NCI-H446 (cell line): ENCODE results near the gene OR2S2.
"Not testable (repeated sequence)": the region's sequence is repeated elsewhere in the genome, so short reads cannot be mapped to it uniquely, and the experiment has no call there.

Experiments used
- DNase-seq, 2 experiments: peaks; one replicate each; lab custom pipeline; 2025; lab: John Stamatoyannopoulos, UW

The OR2S2 gene

DNA sequence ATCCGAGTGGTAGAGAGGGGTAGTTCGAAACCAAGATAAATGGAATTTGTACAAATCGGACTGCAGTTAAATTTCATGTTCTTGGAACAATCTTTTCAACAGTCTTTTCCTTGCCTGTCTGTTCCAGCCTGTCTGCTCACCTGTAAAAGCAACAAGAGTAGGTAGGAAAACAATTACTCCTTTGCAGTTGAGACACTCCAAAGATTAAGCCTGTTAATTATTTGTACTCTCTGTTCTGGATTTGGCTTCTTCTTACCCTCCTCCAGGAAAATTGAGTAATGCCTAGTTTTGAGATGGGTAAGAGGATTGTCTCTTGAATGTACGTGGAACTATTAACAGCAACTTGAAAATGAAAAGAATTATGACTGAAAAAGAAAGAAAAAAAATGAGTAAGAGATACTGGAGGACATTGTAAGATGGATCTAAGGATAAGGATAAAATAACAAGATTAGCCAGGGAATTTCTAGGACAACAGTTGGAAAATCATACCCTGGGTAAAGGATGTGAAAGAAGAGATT lies 24.3 kb downstream of the OR2S2 start:
- no peak for DNase-seq

DNA sequence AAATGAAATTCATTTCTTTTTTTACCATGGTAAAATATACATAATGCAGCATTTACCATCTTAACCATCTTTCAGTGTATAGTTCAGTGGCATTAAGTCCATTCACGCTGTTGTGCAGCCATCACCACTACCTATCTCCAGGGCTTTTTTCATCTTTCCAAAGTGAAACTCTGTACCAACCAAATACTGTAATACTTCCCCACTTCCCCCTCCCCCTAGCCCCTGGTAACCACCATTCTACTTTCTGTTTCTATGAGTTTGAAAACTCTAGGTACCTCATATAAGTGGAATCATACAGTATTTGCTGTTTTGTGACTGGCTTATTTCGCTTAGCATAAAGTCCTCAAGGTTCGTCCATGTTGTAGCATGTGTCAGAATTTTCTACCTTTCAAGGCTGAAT lies 25.2 kb downstream of the OR2S2 start:
- DNase-seq: no peak

DNA sequence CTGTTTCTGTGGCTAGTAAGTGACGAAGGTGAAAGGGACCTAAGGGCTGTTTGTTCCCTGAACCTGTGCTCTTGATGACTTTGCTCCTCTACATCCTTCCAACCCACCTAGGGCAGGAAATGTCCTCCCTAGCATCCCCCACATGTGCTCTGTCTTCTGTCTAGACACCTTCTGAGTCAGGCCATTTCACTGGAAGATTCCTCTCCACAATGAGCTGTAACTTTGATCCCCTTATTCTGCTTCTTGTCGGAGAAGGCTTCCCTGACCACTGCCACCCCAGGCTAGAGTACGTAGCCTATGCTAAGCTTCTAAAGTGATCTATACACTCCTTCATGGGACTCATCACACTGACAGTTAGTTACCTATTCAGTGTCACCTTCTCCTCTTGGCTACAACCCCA lies 27.0 kb downstream of the OR2S2 start:
- no peak for DNase-seq

DNA sequence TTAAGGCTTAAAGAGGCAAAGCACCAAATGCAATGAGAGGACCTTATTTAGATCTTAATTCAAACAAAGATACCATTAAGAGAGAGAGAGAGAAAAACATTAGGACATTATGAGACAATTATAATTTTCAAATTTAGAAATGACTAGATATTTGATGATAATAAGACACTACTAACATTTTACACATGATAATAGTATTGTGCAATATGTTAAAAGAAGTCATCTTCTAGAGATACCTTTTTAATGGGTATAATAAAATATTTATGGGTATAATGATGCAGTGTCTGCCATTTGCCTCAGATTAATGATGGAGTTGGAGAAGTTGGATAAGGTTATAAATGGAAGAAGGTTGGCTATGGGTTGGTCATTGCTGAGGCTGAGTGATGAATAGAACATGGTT lies 27.4 kb downstream of the OR2S2 start:
- no peak for DNase-seq

DNA sequence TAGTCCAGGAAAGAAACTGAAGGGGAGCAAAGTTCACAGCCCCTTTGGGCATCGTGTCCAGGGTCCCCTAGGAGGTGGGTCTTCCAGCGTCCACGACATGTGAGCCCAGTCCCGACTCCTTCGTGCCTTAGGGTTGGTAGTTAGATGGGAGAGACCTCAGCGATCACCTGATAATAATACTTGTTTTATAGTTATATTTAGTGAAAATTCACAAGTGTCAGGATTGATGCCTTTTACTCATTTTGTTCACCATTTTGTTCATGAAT lies 28.6 kb downstream of the OR2S2 start:
- DNase-seq: no peak

DNA sequence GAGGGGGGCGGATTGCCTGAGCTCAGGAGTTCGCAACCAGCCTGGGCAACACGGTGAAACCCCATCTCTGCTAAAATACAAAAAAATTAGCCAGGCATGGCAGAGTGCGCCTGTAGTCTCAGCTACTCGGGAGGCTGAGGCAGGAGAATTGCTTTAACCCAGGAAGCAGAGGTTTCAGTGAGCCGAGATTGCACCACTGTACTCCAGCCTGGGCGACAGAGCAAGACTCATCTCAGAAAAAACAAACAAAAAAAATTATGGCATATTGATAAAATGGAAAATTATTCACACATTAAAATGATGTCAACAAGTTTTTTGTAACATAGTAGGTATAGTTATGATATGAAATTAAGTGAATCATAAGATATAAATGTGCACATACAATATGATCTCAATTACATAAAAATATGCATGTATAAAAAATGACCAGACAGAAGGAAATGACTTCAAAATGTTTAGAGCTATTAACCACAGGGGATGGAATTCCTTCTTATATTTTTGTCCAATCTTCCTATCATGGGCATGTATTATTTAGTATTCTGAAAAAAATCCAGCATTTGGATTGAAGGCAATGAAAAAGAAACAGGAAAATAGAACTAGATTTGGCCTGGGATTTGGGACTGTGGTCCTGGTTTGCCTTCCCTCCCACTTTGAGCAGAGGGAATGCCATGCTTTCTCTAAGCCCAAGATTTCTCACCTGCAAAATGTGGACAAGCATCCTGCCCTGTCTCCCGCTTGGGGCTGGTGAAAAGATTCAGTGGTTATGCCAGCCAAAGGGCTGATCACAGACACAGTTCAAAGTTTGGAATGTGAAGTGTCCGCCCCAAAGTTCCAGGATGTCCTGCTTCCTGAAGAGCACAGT lies 29.1 kb downstream of the OR2S2 start:
- no peak for DNase-seq

DNA sequence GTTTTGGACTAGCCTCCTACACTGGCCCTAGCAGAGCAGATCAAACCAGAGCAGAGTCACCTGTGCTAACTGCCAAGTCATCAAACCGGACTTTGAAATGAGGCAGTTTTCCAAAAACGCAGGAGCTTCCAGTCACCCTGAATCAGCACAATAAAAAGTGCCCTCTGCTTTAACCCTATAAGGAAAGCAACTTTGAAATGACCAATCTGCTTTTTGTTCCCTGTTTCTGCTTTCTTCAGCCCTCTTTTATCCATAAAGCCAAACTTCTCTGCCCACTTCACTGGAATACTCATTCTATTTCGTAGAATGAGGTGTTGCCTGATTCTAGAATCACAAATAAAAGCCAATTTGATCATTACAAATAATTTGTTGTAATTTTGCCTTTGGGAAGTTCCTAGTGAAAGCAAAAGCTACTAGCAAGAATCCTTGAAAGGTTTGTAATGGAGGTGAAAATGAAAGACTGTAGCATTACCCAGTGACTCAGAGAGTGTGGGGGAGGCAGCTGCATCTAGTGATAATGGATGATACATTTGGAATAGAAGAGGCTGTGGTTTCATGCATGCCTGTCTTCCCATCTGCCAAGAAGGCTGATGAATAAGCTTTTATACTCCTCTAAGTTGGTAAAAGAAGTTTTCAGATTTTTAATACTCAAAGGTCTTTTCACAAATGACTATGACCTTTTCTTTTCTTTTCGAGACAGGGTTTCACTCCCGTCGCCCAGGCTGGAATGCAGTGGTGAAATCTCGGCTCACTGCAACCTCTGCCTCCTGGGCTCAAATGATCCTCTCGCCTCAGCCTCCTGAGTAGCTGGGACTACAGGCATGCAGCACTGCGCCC lies 33.8 kb downstream of the OR2S2 start:
- peak in 1 of 2 experiments; percentile 26 for DNase-seq

DNA sequence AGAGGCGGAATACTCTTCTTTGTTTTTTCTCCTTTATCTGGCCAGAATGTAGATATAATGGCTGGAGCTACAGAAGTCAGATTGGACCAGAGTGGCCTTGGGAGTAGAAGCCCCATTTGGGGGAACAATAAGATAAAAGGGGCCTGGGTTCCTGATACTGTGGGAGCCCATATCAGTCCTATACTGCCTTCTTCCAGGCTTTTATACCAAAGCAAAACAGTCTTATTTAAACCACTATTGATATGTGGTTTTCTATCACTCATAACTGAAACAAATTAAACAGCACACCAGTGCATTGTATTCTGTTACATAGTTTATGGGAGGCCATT lies 34.4 kb downstream of the OR2S2 start:
- no peak for DNase-seq

DNA sequence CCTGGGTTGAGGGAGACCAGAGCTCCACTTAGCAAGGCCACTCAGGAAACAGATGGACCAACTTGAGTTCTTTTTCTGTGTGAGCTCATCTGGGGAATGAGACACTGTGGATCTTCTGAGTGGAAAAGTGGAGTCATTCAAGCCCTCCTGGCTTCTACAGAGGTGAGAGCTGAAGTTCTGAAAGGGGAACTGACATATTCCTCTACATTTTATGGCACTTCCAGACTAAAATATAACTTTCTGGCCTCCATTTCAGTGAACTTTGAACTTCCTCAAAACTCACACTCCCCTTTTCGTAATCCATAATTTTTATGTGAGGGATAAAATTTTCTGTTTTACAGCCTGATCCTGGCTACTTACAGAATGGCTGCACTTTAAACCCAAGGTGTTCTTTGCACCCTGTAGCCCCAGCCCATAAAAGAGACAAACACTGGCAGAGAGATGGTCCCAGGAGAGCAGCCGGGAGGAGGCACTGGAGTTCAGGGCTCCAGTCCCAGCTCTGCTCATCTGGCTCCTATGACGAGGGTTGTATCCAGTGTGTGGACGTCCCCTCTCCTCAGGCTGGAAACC lies 37.8 kb downstream of the OR2S2 start:
- DNase-seq: peak in 1 of 2 experiments; percentile 8

DNA sequence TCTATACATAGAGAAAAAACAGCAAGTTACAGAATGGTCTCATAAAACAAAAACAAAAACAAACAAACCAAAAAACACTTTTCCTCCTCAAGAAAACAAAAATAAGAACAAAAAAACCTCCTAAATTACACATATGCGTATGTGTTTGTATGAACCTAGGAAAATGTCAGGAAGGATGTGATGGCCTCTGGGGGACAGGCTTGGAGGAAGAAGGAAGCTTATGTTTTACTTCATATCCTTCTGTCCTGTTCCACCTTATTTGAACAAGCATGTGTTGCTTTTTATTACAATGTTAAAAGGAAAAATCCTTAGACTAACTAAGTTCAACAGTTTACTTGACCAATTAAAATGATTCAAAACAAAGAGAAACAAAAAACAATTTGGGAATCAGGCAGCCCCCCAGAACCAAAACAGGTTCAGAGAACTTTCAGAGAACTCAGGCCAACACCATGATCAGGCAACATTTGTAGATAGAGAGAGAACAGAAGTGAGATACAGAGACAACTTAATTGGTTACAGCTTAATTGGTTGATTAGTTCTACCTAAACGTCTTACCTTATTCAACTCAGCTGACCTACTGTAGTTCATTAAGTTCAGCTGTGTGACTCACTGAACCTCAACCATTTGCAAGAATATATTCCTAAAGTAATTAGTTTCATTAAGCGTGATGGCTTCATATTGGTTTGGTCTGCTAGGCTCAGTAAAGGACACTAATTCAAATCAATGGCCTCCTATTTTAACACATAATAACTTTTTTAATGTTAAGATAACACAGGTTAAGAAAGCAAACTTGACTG lies 38.5 kb downstream of the OR2S2 start:
- DNase-seq: no peak

DNA sequence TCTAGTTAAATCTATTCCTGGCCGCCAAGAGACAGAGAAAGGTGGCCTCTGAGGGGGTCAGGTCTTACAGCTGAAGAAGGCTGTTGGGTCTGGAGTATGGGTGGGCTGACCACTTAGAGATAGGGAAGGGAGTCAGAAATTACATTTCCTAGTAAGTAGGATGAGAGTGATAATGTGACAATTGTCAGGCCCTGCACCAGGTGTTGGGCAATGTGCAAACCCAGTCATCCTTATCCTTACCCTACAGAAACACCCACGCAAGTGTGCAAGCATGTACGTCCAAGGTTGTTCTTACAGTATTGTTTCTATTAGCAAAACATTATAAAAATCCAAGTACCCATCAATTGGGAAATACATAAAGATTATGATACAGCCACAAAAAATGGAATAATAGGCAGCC lies 39.2 kb downstream of the OR2S2 start:
- DNase-seq: no peak

DNA sequence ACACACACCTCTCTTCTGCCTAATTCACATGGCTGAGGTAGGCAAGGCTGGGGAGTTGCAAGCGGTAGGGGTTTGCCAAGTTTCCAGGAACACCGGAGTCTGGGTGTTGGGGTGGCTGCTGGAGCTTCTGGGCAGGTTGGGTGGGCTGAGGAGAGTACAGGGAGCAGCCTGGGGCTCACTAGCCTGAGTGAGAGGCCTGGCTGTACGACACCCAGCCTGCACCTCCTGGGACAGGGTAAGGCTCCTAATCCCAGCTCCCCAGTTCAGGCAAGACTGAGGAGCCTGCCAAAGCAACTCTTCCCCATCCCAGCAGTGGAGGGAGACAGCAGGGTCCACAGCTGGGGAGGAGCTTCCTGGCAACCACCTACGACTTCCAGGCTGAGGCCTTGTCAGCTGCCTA lies 40.7 kb downstream of the OR2S2 start:
- DNase-seq: peak in 1 of 2 experiments; percentile 22

DNA sequence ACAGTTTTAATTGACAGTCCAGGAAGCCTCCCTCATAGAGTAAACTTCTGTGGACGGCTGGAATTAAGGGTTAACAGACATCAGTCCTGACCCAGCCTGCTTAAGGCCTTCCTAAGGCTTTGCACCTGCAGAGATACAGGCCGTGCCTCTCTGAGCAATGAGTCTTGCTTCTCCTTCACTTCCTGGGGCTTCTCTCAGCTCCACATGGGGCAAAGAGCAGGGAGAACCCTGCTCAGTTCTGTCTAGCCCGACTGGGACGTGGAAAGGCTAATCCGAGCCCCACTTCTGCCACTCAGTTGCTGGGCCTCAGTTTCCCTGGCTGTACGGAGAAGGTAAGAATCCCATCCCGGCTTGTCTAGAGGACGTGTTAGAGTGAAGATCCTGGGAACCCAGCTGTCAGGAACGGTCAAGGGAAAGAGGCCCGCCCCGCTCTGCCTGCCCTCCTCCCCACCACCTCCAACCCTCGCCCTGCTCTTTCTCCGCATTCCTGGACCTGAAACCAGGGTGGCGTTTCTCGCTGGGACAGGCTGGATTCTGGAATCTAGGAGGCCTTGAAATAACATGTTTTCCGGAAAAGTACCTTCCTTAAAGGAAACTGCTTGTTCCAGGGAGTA lies 42.2 kb downstream of the OR2S2 start:
- no peak for DNase-seq

DNA sequence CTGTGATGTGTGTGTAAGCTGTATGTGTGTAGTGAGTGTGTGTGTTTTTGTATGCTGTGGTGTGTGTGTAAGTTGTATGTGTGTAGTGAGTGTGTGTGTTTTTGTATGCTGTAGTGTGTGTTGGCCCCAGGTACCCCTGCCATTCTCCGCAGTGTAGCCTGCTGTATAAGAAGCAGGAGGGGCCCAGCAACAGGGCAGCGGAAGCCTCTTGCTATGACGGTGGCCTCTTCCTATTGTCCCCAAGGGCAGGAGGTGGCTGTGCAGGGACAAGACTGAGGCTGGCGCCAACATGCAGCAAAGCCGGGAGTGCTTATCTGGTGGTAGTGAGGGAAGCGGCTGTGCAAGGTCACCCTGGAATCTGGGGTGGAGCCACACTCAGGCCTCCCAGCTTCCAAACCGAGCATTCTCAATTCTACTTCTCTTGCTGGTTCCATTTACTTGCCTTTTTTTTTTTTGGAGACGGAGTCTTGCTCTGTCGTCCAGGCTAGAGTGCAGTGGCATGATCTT lies 43.6 kb downstream of the OR2S2 start:
- no peak for DNase-seq

DNA sequence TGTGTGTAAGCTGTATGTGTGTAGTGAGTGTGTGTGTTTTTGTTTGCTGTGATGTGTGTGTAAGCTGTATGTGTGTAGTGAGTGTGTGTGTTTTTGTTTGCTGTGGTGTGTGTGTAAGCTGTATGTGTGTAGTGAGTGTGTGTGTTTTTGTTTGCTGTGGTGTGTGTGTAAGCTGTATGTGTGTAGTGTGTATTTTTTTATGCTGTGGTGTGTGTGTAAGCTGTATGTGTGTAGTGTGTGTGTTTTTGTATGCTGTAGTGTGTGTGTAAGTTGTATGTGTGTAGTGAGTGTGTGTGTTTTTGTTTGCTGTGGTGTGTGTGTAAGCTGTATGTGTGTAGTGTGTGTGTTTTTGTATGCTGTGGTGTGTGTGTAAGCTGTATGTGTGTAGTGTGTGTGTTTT lies 44.5 kb downstream of the OR2S2 start:
- DNase-seq: not testable (repeated sequence)

DNA sequence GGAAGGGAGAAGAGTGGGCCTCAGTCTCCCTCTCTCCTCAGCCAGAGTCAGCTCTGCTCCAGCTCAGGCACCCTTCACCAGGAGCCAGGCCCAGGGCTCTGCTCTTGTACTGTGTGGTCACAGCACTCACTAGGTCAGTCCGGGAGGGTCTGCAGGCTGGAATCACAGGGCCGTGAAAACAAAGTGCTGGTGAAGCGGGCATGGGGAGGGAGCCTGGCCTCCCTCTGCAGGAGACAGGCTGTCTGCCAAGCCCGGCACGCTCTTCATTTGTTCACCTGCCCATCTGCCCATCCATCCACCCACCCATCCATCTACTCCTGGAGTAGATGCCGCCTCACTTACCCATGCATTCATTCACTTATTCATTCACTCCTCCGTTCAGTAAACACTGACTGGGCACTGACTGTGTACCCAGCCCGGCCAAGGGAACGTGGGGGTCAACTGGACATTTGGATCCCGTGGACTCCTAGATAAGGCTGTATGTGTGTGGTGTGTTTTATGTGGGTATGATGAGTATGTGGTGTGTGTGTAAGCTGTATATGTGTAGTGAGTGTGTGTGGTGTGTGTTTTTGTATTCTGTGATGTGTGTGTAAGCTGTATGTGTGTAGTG lies 45.1 kb downstream of the OR2S2 start:
- DNase-seq: no peak

DNA sequence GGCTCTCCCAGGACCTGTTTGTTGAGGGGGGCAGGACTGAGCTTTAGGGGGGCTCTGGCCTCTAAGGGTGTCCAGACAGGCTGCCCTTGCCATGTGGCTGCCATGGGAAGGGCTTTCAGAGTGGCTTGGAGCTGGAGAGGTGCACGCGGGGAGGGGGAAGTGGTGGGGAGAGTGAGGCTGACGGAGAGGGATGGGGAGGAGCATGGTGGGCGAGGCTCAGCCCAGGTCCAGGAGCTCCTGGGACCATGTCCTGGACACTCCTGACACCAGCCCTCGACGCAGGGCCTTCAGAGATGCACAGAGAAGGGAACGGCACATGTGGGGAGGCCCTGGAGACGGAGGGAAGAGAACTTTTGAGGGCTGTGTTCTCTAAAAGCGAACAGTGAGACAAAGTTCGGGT lies 46.3 kb downstream of the OR2S2 start:
- DNase-seq: peak in 1 of 2 experiments; percentile 9

DNA sequence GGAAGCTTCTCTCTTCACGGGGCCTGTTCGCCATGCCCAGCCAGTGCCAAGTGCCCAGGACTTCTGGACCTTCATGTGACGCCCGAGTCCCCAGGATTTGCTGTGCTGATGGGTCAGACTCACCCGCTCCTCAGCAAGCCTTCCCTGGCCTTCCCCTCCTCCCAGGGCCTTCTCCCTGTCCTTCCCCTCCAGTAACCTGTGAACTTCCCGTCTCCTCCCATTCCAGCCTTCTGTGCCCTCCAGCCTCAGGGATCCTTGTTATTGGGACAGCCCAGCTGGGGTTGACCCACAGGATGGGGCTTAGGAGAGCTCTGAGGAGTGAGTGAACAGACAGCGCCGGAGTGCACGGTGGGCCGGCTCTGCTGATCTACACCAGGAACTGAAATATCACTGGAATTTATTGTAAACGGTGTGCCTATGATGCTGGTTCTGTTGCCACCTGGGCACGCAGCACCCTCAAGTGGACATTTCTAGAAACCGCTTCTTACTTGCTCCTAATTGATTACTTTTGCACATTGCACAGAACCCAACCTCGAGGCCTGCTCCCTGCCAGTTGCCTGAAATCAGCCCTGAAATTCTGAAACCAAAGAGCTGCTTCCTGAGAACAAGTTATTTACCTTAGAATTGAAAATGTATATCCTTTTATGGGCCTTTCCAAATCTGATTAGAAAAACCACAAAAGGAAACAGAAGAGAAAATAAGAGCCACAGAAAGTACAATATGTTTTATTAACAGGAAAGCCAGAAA lies 47.2 kb downstream of the OR2S2 start:
- DNase-seq: peak; percentile 37 to 80

DNA sequence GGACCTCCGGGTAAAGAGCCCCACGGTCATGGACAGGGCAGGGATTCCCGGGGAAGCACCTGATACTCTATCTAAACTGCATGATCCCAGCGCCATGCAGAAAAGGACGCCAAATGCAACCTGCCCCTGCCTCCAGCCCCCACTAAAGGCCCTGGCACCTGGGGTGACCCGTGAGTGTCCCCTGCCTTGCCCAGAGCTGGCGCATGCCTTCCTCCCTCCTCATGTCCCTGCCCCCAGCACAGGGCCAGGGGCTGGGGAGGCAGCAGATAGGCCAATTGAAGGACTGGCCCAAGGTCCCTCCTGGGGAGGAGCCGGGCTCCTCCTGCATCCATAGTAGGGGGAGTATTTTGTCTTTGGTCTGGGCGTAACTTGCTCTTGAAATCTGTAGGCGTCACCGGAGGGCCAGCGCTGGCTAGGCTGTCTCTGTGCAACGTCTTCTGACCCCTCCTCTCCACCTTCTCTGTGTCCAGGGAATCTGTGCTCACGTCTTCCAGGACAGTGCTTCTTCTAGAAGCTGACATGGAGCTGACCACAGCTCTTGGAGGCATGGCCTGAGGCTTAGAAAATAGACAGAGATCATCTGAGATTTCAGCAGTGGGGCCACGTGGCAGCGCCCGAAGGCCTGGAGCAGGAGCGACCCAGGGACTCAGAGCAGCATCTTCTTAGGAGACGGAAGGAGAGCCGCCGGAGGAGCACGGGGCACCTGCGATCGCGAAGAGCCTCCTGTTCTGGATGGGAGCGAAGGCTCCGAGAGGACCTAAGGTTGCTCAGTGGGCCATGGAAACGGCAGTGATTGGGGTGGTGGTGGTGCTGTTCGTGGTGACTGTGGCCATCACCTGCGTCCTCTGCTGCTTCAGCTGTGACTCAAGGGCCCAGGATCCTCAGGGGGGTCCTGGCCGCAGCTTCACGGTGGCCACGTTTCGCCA lies 48.0 kb downstream of the OR2S2 start:
- DNase-seq: no peak
